Mucosa of stomach (tissue), 1 donor: Measurements from ENCODE around the gene RFC1.

ENCODE experiments used
- H3K27me3 ChIP-seq: one replicate; pipeline ENCODE4 v1.7.0; 2013; ENCODE audit warnings: mild to moderate bottlenecking, low read length; ENCODE audit not compliant: control insufficient read depth, insufficient read depth
- H3K36me3 ChIP-seq: one replicate; pipeline ENCODE4 v1.7.0; 2013; ENCODE audit warnings: low read length; ENCODE audit not compliant: control insufficient read depth, insufficient read depth
- H3K4me1 ChIP-seq: one replicate; pipeline ENCODE4 v1.7.0; 2013; ENCODE audit warnings: mild to moderate bottlenecking, low read length; ENCODE audit not compliant: control insufficient read depth, insufficient read depth
- H3K4me3 ChIP-seq: one replicate; pipeline ENCODE4 v1.7.0; 2013; ENCODE audit warnings: low read length
- H3K9ac ChIP-seq: one replicate; pipeline ENCODE4 v1.7.0; 2013; ENCODE audit warnings: mild to moderate bottlenecking, low read length, moderate library complexity
- H3K9me3 ChIP-seq: one replicate; pipeline ENCODE4 v1.7.0; 2013; ENCODE audit warnings: mild to moderate bottlenecking, low read length, moderate library complexity; ENCODE audit not compliant: control insufficient read depth
- donor health status: Pancreatic carcinoma.

The RFC1 gene

GRCh38 chr4:39348371-39349315 lies 17.5 kb downstream of the RFC1 start:
- H3K9ac ChIP-seq = no peak overlapping the region
- no peaks in the 10 kb centered on the region for H3K36me3 ChIP-seq
- H3K9me3 ChIP-seq = no peaks in the 10 kb centered on the region
- no peaks in the 10 kb centered on the region for H3K27me3 ChIP-seq
- no peak overlapping the region for H3K4me3 ChIP-seq
- peaks cover 8% of the 10 kb centered on the region for H3K4me1 ChIP-seq

GRCh38 chr4:39346856-39347519 lies 19.2 kb downstream of the RFC1 start:
- Histone ChIP-seq H3K36me3 (no peaks in the 10 kb centered on the region), H3K27me3 (no peaks in the 10 kb centered on the region), H3K4me3 (no peak overlapping the region), H3K9ac (no peak overlapping the region), H3K9me3 (no peaks in the 10 kb centered on the region), H3K4me1 (no peaks in the 10 kb centered on the region)

- Histone ChIP-seq H3K4me3 (no peak overlapping the region), H3K9me3 (no peaks in the 10 kb centered on the region), H3K9ac (no peak overlapping the region), H3K4me1 (no peaks in the 10 kb centered on the region), H3K36me3 (no peaks in the 10 kb centered on the region), H3K27me3 (no peaks in the 10 kb centered on the region)
Observed at GRCh38 chr4:39342731-39343130, 23.4 kb downstream of the RFC1 start.

- H3K4me3 ChIP-seq = no peak overlapping the region
Observed at GRCh38 chr4:39341075-39341725, 25.0 kb downstream of the RFC1 start.

GRCh38 chr4:39339968-39340367 lies 26.2 kb downstream of the RFC1 start:
- Histone ChIP-seq H3K9me3 (no peaks in the 10 kb centered on the region), H3K36me3 (no peaks in the 10 kb centered on the region), H3K4me1 (no peaks in the 10 kb centered on the region), H3K4me3 (no peak overlapping the region), H3K9ac (no peak overlapping the region), H3K27me3 (no peaks in the 10 kb centered on the region)

More at GRCh38 chr4:39341075-39341725, 25.0 kb downstream of the RFC1 start:
- H3K4me1 ChIP-seq = no peaks in the 10 kb centered on the region
- H3K27me3 ChIP-seq = no peaks in the 10 kb centered on the region
- no peaks in the 10 kb centered on the region for H3K9me3 ChIP-seq
- no peak overlapping the region for H3K9ac ChIP-seq
- no peaks in the 10 kb centered on the region for H3K36me3 ChIP-seq

- H3K36me3 ChIP-seq = no peaks in the 10 kb centered on the region
- H3K9me3 ChIP-seq = no peaks in the 10 kb centered on the region
- H3K4me3 ChIP-seq = no peak overlapping the region
- no peaks in the 10 kb centered on the region for H3K27me3 ChIP-seq
- H3K9ac ChIP-seq = no peak overlapping the region
- H3K4me1 ChIP-seq = no peaks in the 10 kb centered on the region
Observed at GRCh38 chr4:39337841-39338240, 28.3 kb downstream of the RFC1 start.

- no peak overlapping the region for H3K9ac ChIP-seq
- H3K36me3 ChIP-seq = no peaks in the 10 kb centered on the region
- no peak overlapping the region for H3K4me3 ChIP-seq
- no peaks in the 10 kb centered on the region for H3K27me3 ChIP-seq
- no peaks in the 10 kb centered on the region for H3K4me1 ChIP-seq
- no peaks in the 10 kb centered on the region for H3K9me3 ChIP-seq
Observed at GRCh38 chr4:39335566-39335965, 30.6 kb downstream of the RFC1 start.

GRCh38 chr4:39331191-39331590 lies 35.0 kb downstream of the RFC1 start:
- Histone ChIP-seq H3K9ac (no peak overlapping the region), H3K36me3 (no peaks in the 10 kb centered on the region), H3K27me3 (no peaks in the 10 kb centered on the region), H3K4me3 (no peak overlapping the region), H3K9me3 (no peaks in the 10 kb centered on the region), H3K4me1 (no peaks in the 10 kb centered on the region)

GRCh38 chr4:39330353-39330752 lies 35.8 kb downstream of the RFC1 start:
- Histone ChIP-seq H3K27me3 (no peaks in the 10 kb centered on the region), H3K36me3 (no peaks in the 10 kb centered on the region), H3K9ac (no peak overlapping the region), H3K9me3 (no peaks in the 10 kb centered on the region), H3K4me1 (no peaks in the 10 kb centered on the region), H3K4me3 (no peak overlapping the region)

- Histone ChIP-seq H3K4me1 (no peaks in the 10 kb centered on the region), H3K9ac (no peak overlapping the region), H3K9me3 (no peaks in the 10 kb centered on the region), H3K4me3 (no peak overlapping the region), H3K36me3 (no peaks in the 10 kb centered on the region), H3K27me3 (no peaks in the 10 kb centered on the region)
Observed at GRCh38 chr4:39326468-39326977, 39.6 kb downstream of the RFC1 start.

- Histone ChIP-seq H3K36me3 (no peaks in the 10 kb centered on the region), H3K4me3 (no peak overlapping the region), H3K9me3 (no peaks in the 10 kb centered on the region), H3K4me1 (no peaks in the 10 kb centered on the region), H3K27me3 (no peaks in the 10 kb centered on the region), H3K9ac (no peak overlapping the region)
Observed at GRCh38 chr4:39324897-39325613, 41.1 kb downstream of the RFC1 start.
